Lower leg skin (tissue), 4 donors: ENCODE measurements around the gene KRTAP10-3. TPM values are rescaled to one million over a fixed set of nuclear protein-coding genes. Genes with fewer than 3 reads are reported as not detected.

Source experiments
- DNase-seq, 2 donors: peaks; one replicate each; pipeline ENCODE4 v3.0.0-alpha.2; 2019; ENCODE audit warnings: low spot score in 2 of 2
- H3K4me3 ChIP-seq: fragments of 200-600 bp; sonication (generic); 2 replicates; pipeline ENCODE4 v1.5.1; 2017; ENCODE audit warnings: mild to moderate bottlenecking, low read depth; ENCODE audit not compliant: poor library complexity, severe bottlenecking
- POLR2A ChIP-seq, 2 donors: fragments of 450-650 bp; IDR thresholded peaks; one replicate each; pipeline ENCODE4 v1.6.1; 2016 to 2017; ENCODE audit warnings: antibody characterized with exemption in 2 of 2, mild to moderate bottlenecking in 1 of 2, moderate library complexity in 1 of 2
- WGBS, 2 donors: methylation state at CpG; one replicate each; pipeline ENCODE4 v1.1.5; 2018; 5-methylcytosine and 5-hydroxymethylcytosine counted together
- intact Hi-C: fragments of 100-400 bp; cut with DNase I; formaldehyde crosslinking; loops from one replicate; pipeline ENCODE4 v1.15.0; 2023; ENCODE audit warnings: low total_unique reads
- total RNA-seq, 4 donors: library from RNA; depleted of rRNA; stranded (reverse); fragments of >200 nt; gene quantifications; one replicate each; pipeline ENCODE4 v1.1.0, GENCODE V29; 2016
- TF ChIP-seq, protein P1 (sequence below), 3 donors: fragments of 450-650 bp; IDR thresholded peaks; one replicate each; pipeline ENCODE4 v1.5.1; 2016; ENCODE audit warnings: antibody characterized with exemption in 3 of 3, mild to moderate bottlenecking in 3 of 3, moderate library complexity in 2 of 3

KRTAP10-3 gene
- total RNA-seq, 4 donors from 2014 or later = 4.8 TPM; not detected in 3

- H3K4me3 ChIP-seq = no peak overlapping the region
- intact Hi-C loops = no loop called here
- TF ChIP-seq, protein P1, sequence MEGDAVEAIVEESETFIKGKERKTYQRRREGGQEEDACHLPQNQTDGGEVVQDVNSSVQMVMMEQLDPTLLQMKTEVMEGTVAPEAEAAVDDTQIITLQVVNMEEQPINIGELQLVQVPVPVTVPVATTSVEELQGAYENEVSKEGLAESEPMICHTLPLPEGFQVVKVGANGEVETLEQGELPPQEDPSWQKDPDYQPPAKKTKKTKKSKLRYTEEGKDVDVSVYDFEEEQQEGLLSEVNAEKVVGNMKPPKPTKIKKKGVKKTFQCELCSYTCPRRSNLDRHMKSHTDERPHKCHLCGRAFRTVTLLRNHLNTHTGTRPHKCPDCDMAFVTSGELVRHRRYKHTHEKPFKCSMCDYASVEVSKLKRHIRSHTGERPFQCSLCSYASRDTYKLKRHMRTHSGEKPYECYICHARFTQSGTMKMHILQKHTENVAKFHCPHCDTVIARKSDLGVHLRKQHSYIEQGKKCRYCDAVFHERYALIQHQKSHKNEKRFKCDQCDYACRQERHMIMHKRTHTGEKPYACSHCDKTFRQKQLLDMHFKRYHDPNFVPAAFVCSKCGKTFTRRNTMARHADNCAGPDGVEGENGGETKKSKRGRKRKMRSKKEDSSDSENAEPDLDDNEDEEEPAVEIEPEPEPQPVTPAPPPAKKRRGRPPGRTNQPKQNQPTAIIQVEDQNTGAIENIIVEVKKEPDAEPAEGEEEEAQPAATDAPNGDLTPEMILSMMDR (IDR thresholded peaks at IDR 0.05) = no peak
- TF ChIP-seq POLR2A (IDR thresholded peaks at IDR 0.05) = no peak
- peak; percentile 10 to 79 for DNase-seq
- WGBS, 2 donors = 88 to 89% methylated on average over 40 of the region's 40 CpGs
Observed at GRCh38 chr21:44571844-44572782, 13.5 kb upstream of the KRTAP10-3 start.

- no peak overlapping the region for H3K4me3 ChIP-seq
- intact Hi-C loops = no loop called here
- WGBS, 2 donors = 79 to 84% methylated on average over 4 of the region's 4 CpGs
- TF ChIP-seq POLR2A (IDR thresholded peaks at IDR 0.05) = no peak
- no peak for DNase-seq
Observed at GRCh38 chr21:44571296-44571695, 12.7 kb upstream of the KRTAP10-3 start.

DNA sequence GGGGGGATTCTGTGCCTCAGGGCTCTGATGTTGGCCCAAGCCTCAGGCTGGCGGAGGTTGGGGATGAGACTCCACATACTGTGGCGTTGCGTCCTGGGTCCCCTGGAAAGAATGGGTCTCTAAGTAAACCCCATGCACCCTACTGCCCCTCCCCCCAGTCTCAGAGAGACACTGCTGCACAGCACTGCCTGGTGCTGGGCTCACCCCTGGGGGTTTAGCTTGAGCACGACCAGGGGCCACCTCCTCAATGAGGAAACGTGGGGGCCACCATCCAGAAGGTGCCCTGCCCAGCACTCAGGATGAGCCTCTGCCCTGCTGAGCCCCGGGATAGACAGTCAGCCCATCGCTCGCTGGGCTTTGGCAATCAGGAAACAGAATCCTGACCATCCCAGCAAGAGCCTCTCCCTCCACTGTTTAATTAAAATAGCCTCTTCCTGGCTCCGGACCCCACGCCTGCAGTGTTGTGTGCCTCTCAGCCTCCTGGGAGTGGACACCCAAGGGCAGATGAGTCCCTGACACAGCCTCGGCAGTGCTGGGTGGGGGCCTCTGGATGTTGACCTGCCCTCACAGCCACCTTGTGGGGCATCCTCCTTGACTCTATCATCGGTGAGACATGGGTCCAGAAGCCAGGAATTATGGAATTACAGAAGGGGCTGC lies 11.4 kb upstream of the KRTAP10-3 start:
- 81% methylated on average over 11 to 12 of the region's 12 CpGs for WGBS, 2 donors
- intact Hi-C loops = no loop called here
- TF ChIP-seq, protein P1 (IDR thresholded peaks at IDR 0.05) = no peak
- TF ChIP-seq POLR2A (IDR thresholded peaks at IDR 0.05) = no peak
- peak in 1 of 2 donors; percentile 78 for DNase-seq
- H3K4me3 ChIP-seq = no peak overlapping the region

- WGBS, 2 donors = 76 to 78% methylated on average over 23 to 25 of the region's 27 CpGs
- H3K4me3 ChIP-seq = no peak overlapping the region
- intact Hi-C loops = no loop called here
- TF ChIP-seq POLR2A (IDR thresholded peaks at IDR 0.05) = no peak
- TF ChIP-seq, protein P1 (IDR thresholded peaks at IDR 0.05) = no peak
- DNase-seq = peak in 1 of 2 donors; percentile 39
Observed at GRCh38 chr21:44568667-44569556, 10.3 kb upstream of the KRTAP10-3 start.

DNA sequence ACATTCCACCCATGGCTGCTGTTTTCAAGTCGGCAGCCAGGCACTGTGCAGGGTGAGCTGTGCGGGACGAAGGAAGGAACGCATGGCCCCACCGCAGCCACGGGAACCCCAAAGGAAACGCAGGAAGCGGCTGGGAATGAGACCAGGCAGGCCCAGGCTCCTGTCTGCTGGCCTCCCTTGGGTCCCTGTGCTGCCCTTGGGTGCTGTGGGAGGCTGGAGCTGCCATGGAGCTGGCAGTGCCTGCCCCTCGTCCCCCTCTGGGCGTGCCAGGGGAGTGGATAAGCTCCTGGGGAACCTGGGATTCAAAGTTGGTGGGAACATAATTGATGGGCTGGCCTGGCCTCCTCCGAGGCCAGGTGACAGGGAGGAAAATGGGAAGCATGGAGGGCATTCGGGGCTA lies 9.7 kb upstream of the KRTAP10-3 start:
- intact Hi-C loops = no loop called here
- TF ChIP-seq POLR2A (IDR thresholded peaks at IDR 0.05) = no peak
- TF ChIP-seq, protein P1 (IDR thresholded peaks at IDR 0.05) = no peak
- DNase-seq = peak in 1 of 2 donors; percentile 65
- H3K4me3 ChIP-seq = no peak overlapping the region
- WGBS, 2 donors = 70 to 85% methylated on average over 11 to 12 of the region's 12 CpGs
